Measurements from ENCODE around the gene MITF. TPM values are rescaled to one million over a fixed set of nuclear protein-coding genes. Genes with fewer than 3 reads are reported as not detected.

The MITF gene
- total and polyA plus RNA-seq, 2 of the 4 experiments (the other 2 are of a cell fraction): 6.5 to 16.7 TPM

GRCh38 chr3:69781593-69781992, 42.3 kb downstream of the MITF start:
- H3K4ac ChIP-seq (ENCODE audit: low read depth, low read length): no peak overlapping the region
- WGBS, 2 experiments (ENCODE audit: extremely low coverage in 2 of 2, insufficient read length in 1 of 2): 100% methylated on average over 1 of the region's 4 CpGs; no CpG with 5 or more reads in 1 of the 2 experiments
- H3K9me3 ChIP-seq (ENCODE audit: control insufficient read depth, insufficient read depth, low read length): no peaks in the 10 kb centered on the region
- ATAC-seq (ENCODE audit: low read depth) (no peak), DNase-seq (no peak)
- no peak overlapping the region for H3K4me3 ChIP-seq (ENCODE audit: insufficient read depth, low read depth, low read length)
- BruUV-seq (replicated peaks): no TSS peak
- no peak overlapping the region for H2BK5ac ChIP-seq (ENCODE audit: low read depth, low read length, poor library complexity, severe bottlenecking)
- H2AK9ac ChIP-seq (replicated peaks; ENCODE audit: low read depth, low read length, poor library complexity): no peak overlapping the region
- no peak overlapping the region for H2BK20ac ChIP-seq (ENCODE audit: low read depth, low read length)
- no peak overlapping the region for H3K14ac ChIP-seq (replicated peaks; ENCODE audit: low read depth, low read length)
- H3K36me3 ChIP-seq (ENCODE audit: control insufficient read depth, insufficient read depth, low read length): no peaks in the 10 kb centered on the region
- H2BK120ac ChIP-seq (ENCODE audit: low read depth, low read length): no peak overlapping the region
- dilution Hi-C loops (cut with HindIII; ENCODE audit: low sequenced_read_pairs, unreplicated experiment) (no loop called here), in situ Hi-C loops (cut with MboI; ENCODE audit: low sequenced_read_pairs) (no loop called here), intact Hi-C loops (cut with micrococcal nuclease) (no loop called here)
- H4K91ac ChIP-seq (ENCODE audit: insufficient read depth, low read depth, low read length): no peak overlapping the region
- peaks cover 23 to 29% of the 10 kb centered on the region in 2 experiments for H3K79me1 ChIP-seq (ENCODE audit: low read depth in 1 of 2, low read length in 2 of 2)
- H2BK15ac ChIP-seq (ENCODE audit: low read depth, low read length): no peak overlapping the region
- CTCF ChIA-PET: interaction anchor here (1.0 kb wide), 1 partner anchor 140 kb away, joined by 3 read pairs; no protein-coding TSS in a partner anchor
- POLR2A ChIA-PET (ENCODE audit: unreplicated experiment): interaction anchor here (0.6 kb wide), 1 partner anchor 1760 kb away, joined by 11 read pairs; no protein-coding TSS in a partner anchor
- no peak overlapping the region for H4K8ac ChIP-seq (ENCODE audit: low read depth in 2 of 2, low read length in 2 of 2)
- no peaks in the 10 kb centered on the region for H3K27me3 ChIP-seq (ENCODE audit: control insufficient read depth, insufficient read depth, low read length)
- no peak overlapping the region for H3K56ac ChIP-seq (ENCODE audit: extremely low read depth, insufficient read depth, low read length)
- H2AFZ ChIP-seq (replicated peaks; ENCODE audit: low read length, poor library complexity): no peak overlapping the region
- peak overlapping the region; percentile 49; the same call in 1 of the 2 replicates for H2AK5ac ChIP-seq (ENCODE audit: low read depth, low read length)
- H4K20me1 ChIP-seq (ENCODE audit: insufficient read depth, low read length): no peaks in the 10 kb centered on the region
- no peak overlapping the region for H3K27ac ChIP-seq (ENCODE audit: insufficient read depth, low read length)
- H3K18ac ChIP-seq (ENCODE audit: low read depth, low read length): no peak overlapping the region
- H3K4me1 ChIP-seq (ENCODE audit: control insufficient read depth, insufficient read depth, low read length): peaks cover 8% of the 10 kb centered on the region
- H3K9me1 ChIP-seq (ENCODE audit: insufficient read depth, low read length): peaks cover 7% of the 10 kb centered on the region
- TF ChIP-seq RCOR1 (IDR thresholded peaks at IDR 0.05; ENCODE audit: insufficient replicate concordance, low read length) (no peak), CEBPB (IDR thresholded peaks at IDR 0.05; ENCODE audit: low read depth, low read length) (no peak), NFE2L2 (IDR thresholded peaks at IDR 0.05; ENCODE audit: low read depth, low read length) (no peak), FOS (IDR thresholded peaks at IDR 0.05; ENCODE audit: low read depth, low read length) (no peak), POLR2A (IDR thresholded peaks at IDR 0.05; ENCODE audit: low read depth, low read length) (no peak), CTCF (conservative IDR thresholded peaks at IDR 0.05; ENCODE audit: low read depth, low read length) (no peak), MAZ (IDR thresholded peaks at IDR 0.05; ENCODE audit: borderline replicate concordance, low read depth, low read length) (no peak), USF2 (IDR thresholded peaks at IDR 0.05; ENCODE audit: low read depth, low read length) (no peak), ELK1 (IDR thresholded peaks at IDR 0.05; ENCODE audit: borderline replicate concordance, low read depth, low read length) (no peak), SMC3 (IDR thresholded peaks at IDR 0.05; ENCODE audit: low read depth, low read length) (no peak), MXI1 (IDR thresholded peaks at IDR 0.05; ENCODE audit: borderline replicate concordance, low read depth, low read length) (no peak), BHLHE40 (IDR thresholded peaks at IDR 0.05; ENCODE audit: low read depth, low read length) (no peak), CHD1 (IDR thresholded peaks at IDR 0.05; ENCODE audit: low read depth, low read length) (no peak), RAD21 (IDR thresholded peaks at IDR 0.05; ENCODE audit: low read length) (no peak), RFX5 (IDR thresholded peaks at IDR 0.05; ENCODE audit: low read depth, low read length) (no peak), MAFK (IDR thresholded peaks at IDR 0.05; ENCODE audit: low read depth, low read length) (no peak)
- no peak overlapping the region for H4K5ac ChIP-seq (ENCODE audit: low read depth, low read length)
- H3K4me2 ChIP-seq (ENCODE audit: low read depth, low read length): no peak overlapping the region
- no peak overlapping the region for H3K9ac ChIP-seq (ENCODE audit: low read depth, low read length)
- H3K23ac ChIP-seq (ENCODE audit: low read depth, low read length): no peak overlapping the region

All from IMR-90 (cell line).